ENCODE measurements around the gene WRAP53.

DNA sequence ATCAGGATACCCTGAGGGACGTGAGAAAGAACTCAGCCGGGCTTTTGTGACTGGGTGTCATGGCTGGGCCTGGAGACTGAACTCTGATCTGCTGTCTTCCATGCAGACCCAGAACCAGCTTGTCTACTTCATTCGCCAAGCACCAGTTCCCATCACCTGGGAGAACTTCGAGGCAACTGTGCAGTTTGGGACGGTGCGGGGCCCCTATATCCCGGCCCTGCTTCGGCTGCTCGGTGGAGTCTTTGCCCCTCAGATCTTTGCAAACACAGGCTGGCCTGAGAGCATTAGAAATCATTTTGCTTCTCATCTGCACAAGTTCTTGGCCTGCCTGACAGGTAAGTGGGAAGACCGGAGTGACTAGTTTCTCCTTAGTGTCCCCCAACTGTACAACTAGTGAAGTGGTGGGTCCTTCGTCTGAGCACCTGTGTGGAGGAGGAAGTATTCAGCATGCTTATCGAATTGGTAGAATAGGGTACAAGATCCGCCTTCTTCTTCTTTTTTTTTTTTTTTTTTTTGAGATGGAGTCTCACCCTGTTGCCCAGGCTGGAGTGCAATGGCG is 44.8 kb downstream of the WRAP53 start:
- TF ChIP-seq, protein P1, sequence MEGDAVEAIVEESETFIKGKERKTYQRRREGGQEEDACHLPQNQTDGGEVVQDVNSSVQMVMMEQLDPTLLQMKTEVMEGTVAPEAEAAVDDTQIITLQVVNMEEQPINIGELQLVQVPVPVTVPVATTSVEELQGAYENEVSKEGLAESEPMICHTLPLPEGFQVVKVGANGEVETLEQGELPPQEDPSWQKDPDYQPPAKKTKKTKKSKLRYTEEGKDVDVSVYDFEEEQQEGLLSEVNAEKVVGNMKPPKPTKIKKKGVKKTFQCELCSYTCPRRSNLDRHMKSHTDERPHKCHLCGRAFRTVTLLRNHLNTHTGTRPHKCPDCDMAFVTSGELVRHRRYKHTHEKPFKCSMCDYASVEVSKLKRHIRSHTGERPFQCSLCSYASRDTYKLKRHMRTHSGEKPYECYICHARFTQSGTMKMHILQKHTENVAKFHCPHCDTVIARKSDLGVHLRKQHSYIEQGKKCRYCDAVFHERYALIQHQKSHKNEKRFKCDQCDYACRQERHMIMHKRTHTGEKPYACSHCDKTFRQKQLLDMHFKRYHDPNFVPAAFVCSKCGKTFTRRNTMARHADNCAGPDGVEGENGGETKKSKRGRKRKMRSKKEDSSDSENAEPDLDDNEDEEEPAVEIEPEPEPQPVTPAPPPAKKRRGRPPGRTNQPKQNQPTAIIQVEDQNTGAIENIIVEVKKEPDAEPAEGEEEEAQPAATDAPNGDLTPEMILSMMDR (IDR thresholded peaks at IDR 0.05; ENCODE audit: poor library complexity): no peak
- TF ChIP-seq EZH2 (IDR thresholded peaks at IDR 0.05; ENCODE audit: borderline replicate concordance): no peak
- TF ChIP-seq EZH2phosphoT487 (IDR thresholded peaks at IDR 0.05; ENCODE audit: low read depth, severe bottlenecking, unreplicated experiment): no peak

Data from hepatocyte (in vitro differentiated cells).